ENCODE measurements around the gene HEMK1. TPM values are rescaled to one million over a fixed set of nuclear protein-coding genes. Genes with fewer than 3 reads are reported as not detected.

The HEMK1 gene
- total RNA-seq, 1 donor: 8.7 TPM

DNA sequence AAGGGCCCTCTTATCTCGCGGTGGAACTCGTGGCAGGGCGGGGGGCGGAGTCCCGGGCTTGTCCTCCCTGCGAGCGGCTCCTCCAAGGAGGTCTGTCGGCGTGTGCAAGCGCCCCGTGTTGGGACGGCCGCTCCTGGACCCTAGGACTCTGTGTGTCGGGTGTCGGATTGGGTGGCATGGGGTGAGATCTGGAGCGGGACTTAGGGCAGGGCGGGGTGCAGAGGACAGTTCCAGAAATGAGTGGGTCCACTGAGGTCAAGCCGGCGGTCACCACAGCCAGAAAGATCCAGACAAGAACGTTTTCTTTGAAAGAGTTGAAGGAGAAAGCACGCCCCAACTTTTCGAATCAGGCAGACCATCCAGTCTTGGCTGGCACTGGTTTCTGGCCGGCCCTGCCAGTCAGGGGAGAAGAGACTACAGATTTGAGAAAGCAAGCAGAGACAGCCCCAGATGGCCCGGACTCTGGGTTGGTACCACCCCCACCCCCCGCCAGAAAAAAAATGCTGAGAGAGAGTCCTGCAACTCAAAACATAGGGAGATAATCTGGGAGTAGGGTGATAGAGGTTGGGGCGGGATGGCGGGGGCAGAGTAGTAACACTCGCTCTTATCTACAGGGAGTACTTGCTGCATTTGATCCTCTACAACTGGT is 43.0 kb downstream of the HEMK1 start:
- Histone ChIP-seq H4K20me1 (ENCODE audit: insufficient read depth, low read length) (no peaks in the 10 kb centered on the region), H3K4me1 (ENCODE audit: insufficient read depth, low read length) (peaks cover 23% of the 10 kb centered on the region), H3K27ac (ENCODE audit: low read depth, low read length) (no peak overlapping the region), H2AFZ (ENCODE audit: low read length) (peak overlapping the region; percentile 88), H3K4me3 (ENCODE audit: insufficient read depth, low read length) (peak overlapping the region; percentile 79), H3K27me3 (ENCODE audit: insufficient read depth, low read length) (no peaks in the 10 kb centered on the region), H3K9me3 (ENCODE audit: low read depth, low read length) (no peaks in the 10 kb centered on the region), H3K4me2 (ENCODE audit: insufficient read depth, low read length) (peak overlapping the region; percentile 86), H3K79me2 (ENCODE audit: insufficient read depth, low read length) (peaks cover 3% of the 10 kb centered on the region), H3K36me3 (ENCODE audit: insufficient read depth, low read length) (peaks cover 1% of the 10 kb centered on the region)
- DNase-seq (ENCODE audit: insufficient read length, low spot score, missing footprints): peak; percentile 79
- no peak for TF ChIP-seq CTCF (IDR thresholded peaks at IDR 0.05; ENCODE audit: extremely low read depth, low read depth, low read length)

DNA sequence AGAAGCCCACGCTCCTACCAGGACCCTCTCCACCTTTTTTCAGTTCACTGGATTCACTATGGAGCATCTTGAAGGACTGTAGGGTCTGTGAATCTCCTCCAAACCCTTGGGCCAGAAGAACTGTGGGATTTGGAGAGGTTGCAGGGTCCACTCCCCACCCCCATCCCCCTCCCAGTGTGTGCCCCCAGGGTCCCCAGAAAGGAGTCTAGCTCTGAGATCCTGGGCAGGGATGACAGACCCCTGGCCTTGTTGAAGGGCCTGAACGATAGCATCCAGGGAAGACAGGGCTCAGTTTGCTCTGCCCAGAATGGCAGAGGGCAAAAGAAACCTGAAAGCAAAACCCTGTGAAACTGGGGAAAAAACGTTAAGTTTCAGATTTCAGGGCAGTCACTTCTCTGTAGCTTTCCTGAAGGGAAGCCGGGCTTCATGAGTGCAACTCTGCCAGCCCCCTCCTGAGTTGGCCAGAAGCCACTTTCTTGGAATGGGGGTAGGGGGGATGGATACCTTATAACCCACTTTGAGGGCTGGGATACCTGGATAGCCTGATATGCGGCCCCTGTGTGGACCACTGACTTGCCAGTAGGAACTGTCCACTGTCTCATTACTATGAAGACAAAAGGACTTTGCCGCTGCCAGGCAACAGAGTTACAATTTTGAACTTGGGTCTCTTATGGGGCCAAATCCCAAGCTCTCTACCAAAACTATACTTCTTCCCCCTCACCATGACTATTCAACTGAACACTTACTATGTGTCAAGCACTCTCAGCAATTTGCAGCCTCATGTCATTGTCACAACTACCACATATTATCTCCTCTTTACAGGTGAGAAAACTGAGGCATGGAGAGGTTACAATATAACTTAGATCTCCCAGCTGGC is 43.9 kb downstream of the HEMK1 start:
- H3K36me3 ChIP-seq (ENCODE audit: insufficient read depth, low read length): no peaks in the 10 kb centered on the region
- peaks cover 30% of the 10 kb centered on the region for H3K4me1 ChIP-seq (ENCODE audit: insufficient read depth, low read length)
- peaks cover 12% of the 10 kb centered on the region for H3K79me2 ChIP-seq (ENCODE audit: insufficient read depth, low read length)
- H2AFZ ChIP-seq (ENCODE audit: low read length): no peak overlapping the region
- H3K4me2 ChIP-seq (ENCODE audit: insufficient read depth, low read length): peak overlapping the region; percentile 86
- DNase-seq (ENCODE audit: insufficient read length, low spot score, missing footprints): peak; percentile 29
- H3K9me3 ChIP-seq (ENCODE audit: low read depth, low read length): no peaks in the 10 kb centered on the region
- TF ChIP-seq CTCF (IDR thresholded peaks at IDR 0.05; ENCODE audit: extremely low read depth, low read depth, low read length): no peak
- H3K27me3 ChIP-seq (ENCODE audit: insufficient read depth, low read length): no peaks in the 10 kb centered on the region
- H4K20me1 ChIP-seq (ENCODE audit: insufficient read depth, low read length): no peaks in the 10 kb centered on the region
- no peak overlapping the region for H3K27ac ChIP-seq (ENCODE audit: low read depth, low read length)
- H3K4me3 ChIP-seq (ENCODE audit: insufficient read depth, low read length): no peak overlapping the region

- H3K36me3 ChIP-seq (ENCODE audit: insufficient read depth, low read length): peaks cover 2% of the 10 kb centered on the region
- no peak overlapping the region for H3K4me3 ChIP-seq (ENCODE audit: insufficient read depth, low read length)
- no peak overlapping the region for H3K27ac ChIP-seq (ENCODE audit: low read depth, low read length)
- H3K4me1 ChIP-seq (ENCODE audit: insufficient read depth, low read length): peaks cover 32% of the 10 kb centered on the region
- no peaks in the 10 kb centered on the region for H3K27me3 ChIP-seq (ENCODE audit: insufficient read depth, low read length)
- H3K9me3 ChIP-seq (ENCODE audit: low read depth, low read length): no peaks in the 10 kb centered on the region
- DNase-seq (ENCODE audit: insufficient read length, low spot score, missing footprints): peak; percentile 25
- H3K79me2 ChIP-seq (ENCODE audit: insufficient read depth, low read length): peaks cover 29% of the 10 kb centered on the region
- H4K20me1 ChIP-seq (ENCODE audit: insufficient read depth, low read length): no peaks in the 10 kb centered on the region
- H2AFZ ChIP-seq (ENCODE audit: low read length): no peak overlapping the region
- H3K4me2 ChIP-seq (ENCODE audit: insufficient read depth, low read length): no peak overlapping the region
- TF ChIP-seq CTCF (IDR thresholded peaks at IDR 0.05; ENCODE audit: extremely low read depth, low read depth, low read length): no peak
Observed at GRCh38 chr3:50615190-50615589, 45.9 kb downstream of the HEMK1 start.

Data from osteoblast (primary cell).